Thyroid gland (tissue), 4 donors: ENCODE measurements around the gene COG7. TPM values are rescaled to one million over a fixed set of nuclear protein-coding genes. Genes with fewer than 3 reads are reported as not detected.

Source experiments
- DNase-seq, 2 donors: peaks; one replicate each; pipeline ENCODE4 v3.0.0-alpha.2; 2019
- H3K27ac ChIP-seq, 3 donors: fragments of 200-600 bp; sonication (generic); 1 replicate in 2 of 3; 2 replicates in 1 of 3; pipeline ENCODE4 v1.5.1; 2016 to 2019; ENCODE audit warnings: mild to moderate bottlenecking in 1 of 3, moderate library complexity in 1 of 3
- H3K27me3 ChIP-seq: fragments of 200-600 bp; sonication (generic); one replicate; pipeline ENCODE4 v1.5.1; 2019
- H3K36me3 ChIP-seq, 2 donors: fragments of 200-600 bp; sonication (generic); one replicate each; pipeline ENCODE4 v1.5.1; 2016 to 2019
- H3K4me1 ChIP-seq, 2 donors: fragments of 200-600 bp; sonication (generic); one replicate each; pipeline ENCODE4 v1.5.1; 2017 to 2019
- H3K4me3 ChIP-seq, 3 donors: fragments of 200-600 bp; sonication (generic); replicated peaks in 1 of 3; 1 replicate in 2 of 3; 2 replicates in 1 of 3; pipeline ENCODE4 v1.5.1; 2016; ENCODE audit warnings: mild to moderate bottlenecking in 1 of 3
- H3K9me3 ChIP-seq: fragments of 200-600 bp; sonication (generic); one replicate; pipeline ENCODE4 v1.5.1; 2017
- POLR2A ChIP-seq, 2 donors: fragments of 450-650 bp; IDR thresholded peaks; one replicate each; pipeline ENCODE4 v1.6.1; 2017; ENCODE audit warnings: antibody characterized with exemption in 2 of 2, mild to moderate bottlenecking in 2 of 2, moderate library complexity in 1 of 2
- WGBS, 2 donors: methylation state at CpG; one replicate each; pipeline ENCODE4 v1.1.5; 2017; 5-methylcytosine and 5-hydroxymethylcytosine counted together
- intact Hi-C: fragments of 100-400 bp; cut with DNase I; formaldehyde crosslinking; loops from one replicate; pipeline ENCODE4 v1.15.1; 2023
- small RNA-seq: library from RNA; depleted of rRNA; stranded (forward); fragments of <200 nt; gene quantifications from one replicate; pipeline ENCODE3, GENCODE V24; 2016
- total RNA-seq, 4 donors: library from RNA; depleted of rRNA; stranded (reverse); fragments of >200 nt; gene quantifications; one replicate each; pipeline ENCODE4 v1.2.3, GENCODE V29; 2016
- TF ChIP-seq, protein P1 (sequence below), 6 experiments: fragments of 200-600 bp in 3 of 6; fragments of 450-650 bp in 3 of 6; sonication (generic) in 3 of 6; IDR thresholded peaks; one replicate each; pipeline ENCODE4 v1.5.1; 2016 to 2019; ENCODE audit warnings: antibody characterized with exemption in 6 of 6, mild to moderate bottlenecking in 2 of 6, inconsistent platforms in 1 of 6, moderate library complexity in 1 of 6

Gene COG7
- total RNA-seq, 4 donors from 2014 or later = 27.5 to 35.1 (median 30.8) TPM

DNA sequence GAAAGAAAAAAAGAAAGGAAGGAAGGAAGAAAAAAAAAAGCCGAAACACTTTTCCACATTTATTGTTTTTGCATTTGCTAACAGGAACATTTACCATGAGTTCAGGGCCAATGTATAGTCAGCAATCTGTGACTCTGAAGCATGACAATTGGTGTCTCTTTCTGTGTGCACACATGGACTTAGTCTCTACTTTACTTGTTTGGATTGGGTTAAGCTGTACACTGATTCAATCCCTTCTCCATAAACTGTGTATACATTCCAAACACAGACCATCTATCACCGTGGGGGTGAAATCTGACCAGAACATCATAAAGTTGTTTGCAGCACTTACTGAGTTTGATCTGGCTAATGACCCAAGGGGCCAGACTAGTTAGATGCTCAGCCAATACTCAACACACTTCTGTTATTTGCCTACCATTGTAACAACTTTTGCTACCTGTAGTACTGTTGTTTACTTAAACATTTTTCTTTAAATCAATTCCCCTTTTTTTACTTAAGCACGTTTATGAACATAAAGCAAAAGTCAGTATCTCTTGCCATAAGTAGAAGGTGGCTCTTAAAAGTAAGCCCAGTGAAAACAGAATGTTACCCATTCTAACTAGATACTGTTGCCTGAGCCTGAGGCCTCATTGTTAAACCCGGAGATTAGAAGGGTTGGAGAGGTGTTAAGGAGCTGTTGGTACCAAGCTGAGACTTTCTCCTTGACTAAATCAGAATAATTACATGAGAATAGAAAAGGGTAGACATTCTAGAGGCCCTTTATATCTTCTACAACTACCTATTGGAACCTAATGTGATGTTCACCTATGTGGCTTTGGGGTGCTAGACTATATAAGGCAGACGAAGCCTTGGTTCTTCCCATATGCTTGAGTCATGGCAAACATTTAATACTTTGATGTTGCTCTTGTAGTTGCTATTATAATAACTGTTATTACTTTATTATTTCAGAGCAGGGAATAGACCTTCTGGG is 109.1 kb downstream of the COG7 start:
- intact Hi-C loops = no loop called here

DNA sequence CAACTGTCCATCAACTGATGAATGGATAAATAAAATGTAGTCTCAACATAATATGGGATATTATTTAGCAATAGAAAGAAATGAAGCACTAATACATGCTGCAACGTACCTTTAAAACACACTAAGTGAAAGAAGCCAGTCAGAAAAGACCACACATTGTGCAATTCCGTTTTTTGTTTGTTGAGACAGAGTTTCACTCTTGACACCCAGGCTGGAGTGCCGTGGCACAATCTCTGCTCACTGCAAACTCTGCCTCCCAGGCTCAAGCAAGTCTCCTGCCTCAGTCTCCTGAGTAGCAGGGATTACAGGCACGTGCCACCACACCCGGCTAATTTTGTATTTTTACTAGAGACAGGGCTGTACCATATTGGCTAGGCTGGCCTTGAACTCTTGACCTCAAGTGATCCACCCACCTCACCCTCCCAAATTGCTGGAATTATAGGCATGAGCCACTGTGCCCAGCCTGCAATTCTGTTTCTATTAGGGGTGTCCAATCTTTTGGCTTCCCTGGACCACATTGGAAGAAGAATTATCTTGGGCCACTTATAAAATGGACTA is 110.8 kb downstream of the COG7 start:
- WGBS, 2 donors = 77 to 79% methylated on average over 5 of the region's 5 CpGs

More for the DNA sequence above, 109.1 kb downstream of the COG7 start:
- Histone ChIP-seq H3K9me3 (no peaks in the 10 kb centered on the region), H3K27me3 (no peaks in the 10 kb centered on the region), H3K4me3 (no peak overlapping the region), H3K36me3 (no peaks in the 10 kb centered on the region), H3K27ac (no peak overlapping the region), H3K4me1 (no peaks in the 10 kb centered on the region)
- no peak for DNase-seq
- TF ChIP-seq, protein P1, sequence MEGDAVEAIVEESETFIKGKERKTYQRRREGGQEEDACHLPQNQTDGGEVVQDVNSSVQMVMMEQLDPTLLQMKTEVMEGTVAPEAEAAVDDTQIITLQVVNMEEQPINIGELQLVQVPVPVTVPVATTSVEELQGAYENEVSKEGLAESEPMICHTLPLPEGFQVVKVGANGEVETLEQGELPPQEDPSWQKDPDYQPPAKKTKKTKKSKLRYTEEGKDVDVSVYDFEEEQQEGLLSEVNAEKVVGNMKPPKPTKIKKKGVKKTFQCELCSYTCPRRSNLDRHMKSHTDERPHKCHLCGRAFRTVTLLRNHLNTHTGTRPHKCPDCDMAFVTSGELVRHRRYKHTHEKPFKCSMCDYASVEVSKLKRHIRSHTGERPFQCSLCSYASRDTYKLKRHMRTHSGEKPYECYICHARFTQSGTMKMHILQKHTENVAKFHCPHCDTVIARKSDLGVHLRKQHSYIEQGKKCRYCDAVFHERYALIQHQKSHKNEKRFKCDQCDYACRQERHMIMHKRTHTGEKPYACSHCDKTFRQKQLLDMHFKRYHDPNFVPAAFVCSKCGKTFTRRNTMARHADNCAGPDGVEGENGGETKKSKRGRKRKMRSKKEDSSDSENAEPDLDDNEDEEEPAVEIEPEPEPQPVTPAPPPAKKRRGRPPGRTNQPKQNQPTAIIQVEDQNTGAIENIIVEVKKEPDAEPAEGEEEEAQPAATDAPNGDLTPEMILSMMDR (IDR thresholded peaks at IDR 0.05) = no peak
- no peak for TF ChIP-seq POLR2A (IDR thresholded peaks at IDR 0.05)
- WGBS, 2 donors = 72 to 75% methylated on average over 5 of the region's 5 CpGs

DNA sequence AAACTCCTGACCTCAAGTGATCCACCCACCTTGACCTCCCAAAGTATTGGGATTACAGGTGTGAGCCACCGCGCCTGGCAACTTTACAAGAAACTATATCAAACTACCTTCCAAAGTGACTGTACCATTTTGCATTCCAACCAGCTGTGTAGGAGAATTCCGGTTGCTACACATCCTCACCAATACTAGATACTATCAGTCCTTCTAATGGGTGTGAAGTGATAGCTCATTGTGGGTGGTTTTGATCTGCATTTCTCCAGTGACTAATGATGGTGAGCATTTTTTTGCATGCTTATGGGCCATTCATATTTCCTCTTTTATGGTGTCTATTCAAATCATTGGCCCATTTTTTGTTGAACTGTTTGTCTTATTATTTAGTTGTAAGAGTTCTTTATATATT is 113.2 kb downstream of the COG7 start:
- intact Hi-C loops = no loop called here
- no peak for DNase-seq
- Histone ChIP-seq H3K36me3 (no peaks in the 10 kb centered on the region), H3K27ac (no peak overlapping the region), H3K9me3 (no peaks in the 10 kb centered on the region), H3K4me3 (no peak overlapping the region), H3K27me3 (no peaks in the 10 kb centered on the region), H3K4me1 (no peaks in the 10 kb centered on the region)
- 94 to 99% methylated on average over 3 of the region's 3 CpGs for WGBS, 2 donors
- TF ChIP-seq, protein P1 (IDR thresholded peaks at IDR 0.05) = no peak
- TF ChIP-seq POLR2A (IDR thresholded peaks at IDR 0.05) = no peak

More for the DNA sequence above, 110.8 kb downstream of the COG7 start:
- no peak for DNase-seq
- TF ChIP-seq, protein P1 (IDR thresholded peaks at IDR 0.05) = no peak
- no peak for TF ChIP-seq POLR2A (IDR thresholded peaks at IDR 0.05)
- H3K9me3 ChIP-seq = no peaks in the 10 kb centered on the region
- intact Hi-C loops = no loop called here
- no peaks in the 10 kb centered on the region for H3K4me1 ChIP-seq
- H3K27ac ChIP-seq = no peak overlapping the region
- no peaks in the 10 kb centered on the region for H3K36me3 ChIP-seq
- no peaks in the 10 kb centered on the region for H3K27me3 ChIP-seq
- H3K4me3 ChIP-seq = no peak overlapping the region

Small RNA genes lying within 50 kb of the gene (small RNA-seq; reads per million reads assigned to genes)
- gene RF00072 = not detected

Other genes with a start within 250 kb of the COG7 start
- 10 to 100 TPM in 3 of 4 donors, 1 to 10 TPM in 1; 8.1 to 30.5 (median 11.9) TPM for gene SCNN1B, start 150.9 kb downstream of the COG7 start, total RNA-seq
- 100 to 1,000 TPM; 103 to 190 (median 159) TPM for gene GGA2, start 57.3 kb upstream of the COG7 start, total RNA-seq
- gene EARS2, start 104.2 kb upstream of the COG7 start, total RNA-seq = 10 to 100 TPM; 30.9 to 54.4 (median 50.7) TPM
- gene UBFD1, start 104.5 kb upstream of the COG7 start, total RNA-seq = 100 to 1,000 TPM in 3 of 4 donors, 10 to 100 TPM in 1; 75.0 to 147 (median 127) TPM
- 100 to 1,000 TPM in 2 of 4 donors, 10 to 100 TPM in 2; 68.5 to 135 (median 95.1) TPM for gene NDUFAB1, start 143.1 kb upstream of the COG7 start, total RNA-seq
- gene PALB2, start 188.1 kb upstream of the COG7 start, total RNA-seq = 10 to 100 TPM; 10.8 to 17.2 (median 14.0) TPM
- 10 to 100 TPM; 24.1 to 51.1 (median 47.6) TPM for gene DCTN5, start 188.3 kb upstream of the COG7 start, total RNA-seq
- 1 to 10 TPM in 3 of 4 donors, under 1 TPM in 1; 0.88 to 2.7 (median 1.6) TPM for gene PLK1, start 225.7 kb upstream of the COG7 start, total RNA-seq